SU-DHL-6 (cell line): Measurements from ENCODE around the gene KRT80.

Source experiments
- H2AFZ ChIP-seq: fragments of 200-600 bp; sonication (generic); 2 replicates; pipeline ENCODE4 v1.6.1; 2014; ENCODE audit warnings: low read depth, mild to moderate bottlenecking, moderate library complexity, mixed read lengths, antibody characterized with exemption, low read length; ENCODE audit not compliant: severe bottlenecking
- H3F3A ChIP-seq: fragments of 200-600 bp; shearing (Covaris generic); 2 replicates; pipeline ENCODE4 v1.6.0; 2016; ENCODE audit warnings: antibody characterized with exemption, mild to moderate bottlenecking; ENCODE audit not compliant: insufficient read depth
- H3K27ac ChIP-seq: fragments of 200-600 bp; sonication (generic); 2 replicates; pipeline ENCODE4 v1.5.1; 2016; ENCODE audit warnings: low read depth, mild to moderate bottlenecking, low read length, moderate library complexity, mixed read lengths
- H3K27me3 ChIP-seq: fragments of 200-600 bp; sonication (generic), shearing (Covaris generic); 2 replicates; pipeline ENCODE4 v1.6.0; 2014; ENCODE audit warnings: mild to moderate bottlenecking, low read length
- H3K36me3 ChIP-seq: fragments of 200-600 bp; sonication (generic); 2 replicates; pipeline ENCODE4 v1.6.1; 2014; ENCODE audit warnings: mild to moderate bottlenecking, low read length, mixed read lengths
- H3K4me2 ChIP-seq: fragments of 300-600, 200-600 bp; shearing (Covaris generic), sonication (generic); 2 replicates; pipeline ENCODE4 v1.6.0; 2014; ENCODE audit warnings: low read length, low read depth, mild to moderate bottlenecking; ENCODE audit not compliant: poor library complexity, severe bottlenecking
- H3K4me3 ChIP-seq: fragments of 200-600 bp; sonication (generic); 2 replicates; pipeline ENCODE4 v1.5.1; 2014; ENCODE audit warnings: antibody characterized with exemption, low read length, mild to moderate bottlenecking, mixed read lengths; ENCODE audit not compliant: insufficient read depth, poor library complexity, severe bottlenecking
- H3K79me2 ChIP-seq: fragments of 200-600 bp; sonication (generic); 2 replicates; pipeline ENCODE4 v1.6.1; 2014; ENCODE audit warnings: mild to moderate bottlenecking, low read length, moderate library complexity; ENCODE audit not compliant: insufficient read depth
- H3K9ac ChIP-seq: fragments of 200-600 bp; sonication (generic); 2 replicates; pipeline ENCODE4 v1.7.0; 2014; ENCODE audit warnings: mild to moderate bottlenecking, low read length
- H3K9me2 ChIP-seq: fragments of 200-600 bp; sonication (generic); replicated peaks from 2 replicates; pipeline ENCODE4 v1.6.1; 2014; ENCODE audit warnings: low read length; ENCODE audit not compliant: insufficient read depth
- H3K9me3 ChIP-seq: fragments of 200-600 bp; sonication (generic); 2 replicates; pipeline ENCODE4 v1.6.1; 2014; ENCODE audit warnings: low read length, mixed read lengths; ENCODE audit not compliant: insufficient read depth
- H4K20me1 ChIP-seq: fragments of 200-600 bp; sonication (generic); 2 replicates; pipeline ENCODE4 v1.6.1; 2014; ENCODE audit warnings: low read depth, mild to moderate bottlenecking, antibody characterized with exemption, low read length, moderate library complexity, mixed read lengths
- CTCF ChIP-seq: fragments of 200-600 bp; sonication (generic); IDR thresholded peaks from one replicate; pipeline ENCODE4 v1.5.1; 2017; ENCODE audit warnings: antibody characterized with exemption, mild to moderate bottlenecking, low read length, moderate library complexity; ENCODE audit not compliant: insufficient read depth, poor library complexity, severe bottlenecking
- EZH2phosphoT487 ChIP-seq: fragments of 200-600 bp; sonication (generic), shearing (Covaris generic); conservative IDR thresholded peaks from 2 replicates; pipeline ENCODE4 v1.6.1; 2018; ENCODE audit warnings: mild to moderate bottlenecking, antibody characterized with exemption, low read length, moderate library complexity, mixed read lengths

The KRT80 gene

GRCh38 chr12:52211716-52212585 lies 20.1 kb upstream of the KRT80 start:
- H3K9me3 ChIP-seq = no peaks in the 10 kb centered on the region
- H3K36me3 ChIP-seq = no peaks in the 10 kb centered on the region
- H2AFZ ChIP-seq = no peak overlapping the region
- H3K9ac ChIP-seq = no peak overlapping the region
- no peaks in the 10 kb centered on the region for H3F3A ChIP-seq
- TF ChIP-seq EZH2phosphoT487 (no peak), CTCF (no peak)
- H3K27me3 ChIP-seq = no peaks in the 10 kb centered on the region
- H3K4me3 ChIP-seq = no peak overlapping the region
- H4K20me1 ChIP-seq = no peaks in the 10 kb centered on the region
- H3K9me2 ChIP-seq = no peaks in the 10 kb centered on the region
- no peaks in the 10 kb centered on the region for H3K79me2 ChIP-seq
- H3K4me2 ChIP-seq = no peak overlapping the region
- no peak overlapping the region for H3K27ac ChIP-seq

- Histone ChIP-seq H3K9ac (no peak overlapping the region), H3K4me2 (no peak overlapping the region)
Observed at GRCh38 chr12:52210925-52211650, 19.3 kb upstream of the KRT80 start.

GRCh38 chr12:52210186-52210924 lies 18.5 kb upstream of the KRT80 start:
- H3K36me3 ChIP-seq = no peaks in the 10 kb centered on the region
- H3K4me3 ChIP-seq = no peak overlapping the region

More at GRCh38 chr12:52210925-52211650, 19.3 kb upstream of the KRT80 start:
- H3K27ac ChIP-seq = no peak overlapping the region
- no peak overlapping the region for H2AFZ ChIP-seq
- H4K20me1 ChIP-seq = no peaks in the 10 kb centered on the region
- H3K27me3 ChIP-seq = no peaks in the 10 kb centered on the region
- H3F3A ChIP-seq = no peaks in the 10 kb centered on the region
- H3K36me3 ChIP-seq = no peaks in the 10 kb centered on the region
- no peaks in the 10 kb centered on the region for H3K9me2 ChIP-seq
- no peaks in the 10 kb centered on the region for H3K79me2 ChIP-seq
- TF ChIP-seq EZH2phosphoT487 (no peak), CTCF (no peak)
- H3K4me3 ChIP-seq = no peak overlapping the region
- no peaks in the 10 kb centered on the region for H3K9me3 ChIP-seq

More at GRCh38 chr12:52210186-52210924, 18.5 kb upstream of the KRT80 start:
- no peaks in the 10 kb centered on the region for H4K20me1 ChIP-seq
- H3K27ac ChIP-seq = no peak overlapping the region
- no peak for TF ChIP-seq EZH2phosphoT487
- no peaks in the 10 kb centered on the region for H3K27me3 ChIP-seq
- H3K79me2 ChIP-seq = no peaks in the 10 kb centered on the region
- no peak overlapping the region for H3K4me2 ChIP-seq
- no peaks in the 10 kb centered on the region for H3K9me2 ChIP-seq
- no peak overlapping the region for H3K9ac ChIP-seq
- no peaks in the 10 kb centered on the region for H3F3A ChIP-seq
- no peak overlapping the region for H2AFZ ChIP-seq
- H3K9me3 ChIP-seq = no peaks in the 10 kb centered on the region
